NAMALWA (cell line): ENCODE results near the gene TAF4.
"Not testable (repeated sequence)": the region's sequence is repeated elsewhere in the genome, so short reads cannot be mapped to it uniquely, and the experiment has no call there.

Source experiments
- DNase-seq: peaks from one replicate; pipeline ENCODE4 v3.0.0-alpha.2; 2015; ENCODE audit warnings: low spot score

The TAF4 gene

DNA sequence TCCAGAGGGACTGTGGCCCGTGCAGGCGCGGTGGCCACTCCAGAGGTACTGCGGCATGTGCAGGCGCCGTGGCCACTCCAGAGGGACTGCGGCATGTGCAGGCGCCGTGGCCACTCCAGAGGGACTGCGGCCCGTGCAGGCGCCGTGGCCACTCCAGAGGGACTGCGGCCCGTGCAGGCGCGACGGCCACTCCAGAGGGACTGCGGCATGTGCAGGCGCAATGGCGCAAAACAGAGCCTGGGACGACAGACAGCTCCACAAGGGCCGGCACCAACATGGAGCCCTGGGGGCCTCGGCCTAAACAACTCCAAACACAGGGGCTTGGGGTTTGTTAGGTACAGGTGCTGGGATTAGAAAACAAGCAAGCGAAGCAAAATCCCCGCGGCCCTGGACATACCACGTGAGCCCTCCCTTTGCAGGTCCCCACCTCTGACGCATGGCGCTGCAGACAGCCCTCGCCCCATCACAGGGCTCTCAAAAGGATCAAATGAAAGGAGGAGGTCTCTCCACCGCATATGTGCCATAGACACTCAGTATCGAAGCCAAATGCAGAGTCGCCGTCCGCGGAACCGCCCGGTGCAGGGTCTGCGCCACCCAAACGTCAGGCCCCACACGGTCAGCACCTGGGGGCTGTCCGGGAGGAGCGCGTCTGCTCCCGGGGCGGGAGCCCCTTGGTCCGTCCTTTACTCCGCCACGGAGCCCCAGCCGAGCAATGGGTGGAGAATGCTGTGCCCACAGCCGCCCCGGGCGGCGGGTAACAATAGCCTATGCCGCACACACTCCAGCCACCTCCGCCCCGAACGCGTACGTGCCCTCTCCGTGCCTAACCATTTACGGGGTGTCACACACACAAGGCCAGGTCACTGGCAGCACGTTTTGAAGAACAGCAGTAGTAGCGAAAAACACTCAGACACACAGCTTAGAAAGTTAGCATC, 85.7 kb downstream of the TAF4 start:
- no peak for DNase-seq

DNA sequence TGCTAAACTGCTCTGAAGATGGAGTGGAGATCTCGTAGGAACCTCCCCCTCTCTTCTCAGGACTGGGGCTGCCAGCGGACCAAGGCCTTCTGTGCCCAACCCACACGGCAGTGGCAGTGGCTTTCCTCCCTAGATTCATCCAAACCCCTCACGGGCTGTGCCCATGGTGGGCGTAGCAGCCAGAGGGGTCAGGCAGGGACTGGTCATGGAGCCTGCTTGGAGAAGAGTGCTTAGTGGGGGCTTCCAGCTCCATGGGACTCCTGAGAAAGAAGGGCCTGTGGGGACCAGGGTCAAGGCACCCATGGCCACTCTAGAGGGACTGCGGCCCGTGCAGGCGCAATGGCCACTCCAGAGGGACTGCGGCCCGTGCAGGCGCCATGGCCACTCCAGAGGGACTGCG, 86.6 kb downstream of the TAF4 start:
- no peak for DNase-seq

DNA sequence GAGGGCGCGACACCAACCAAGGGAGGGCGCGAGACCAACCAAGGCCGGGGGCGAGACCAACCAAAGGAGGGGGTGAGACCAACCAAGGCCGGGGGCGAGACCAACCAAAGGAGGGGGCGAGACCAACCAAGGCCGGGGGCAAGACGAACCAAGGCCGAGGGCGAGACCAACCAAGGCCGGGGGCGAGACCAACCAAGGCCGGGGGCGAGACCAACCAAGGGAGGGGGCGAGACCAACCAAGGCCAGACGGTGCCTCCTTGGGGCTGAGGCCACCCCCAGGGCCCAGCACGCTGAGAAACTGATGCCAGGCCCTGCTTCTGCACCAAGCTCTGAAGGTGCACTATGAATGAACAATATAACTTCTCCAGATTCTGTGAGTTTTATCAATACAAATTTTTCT, 87.2 kb downstream of the TAF4 start:
- no peak for DNase-seq

DNA sequence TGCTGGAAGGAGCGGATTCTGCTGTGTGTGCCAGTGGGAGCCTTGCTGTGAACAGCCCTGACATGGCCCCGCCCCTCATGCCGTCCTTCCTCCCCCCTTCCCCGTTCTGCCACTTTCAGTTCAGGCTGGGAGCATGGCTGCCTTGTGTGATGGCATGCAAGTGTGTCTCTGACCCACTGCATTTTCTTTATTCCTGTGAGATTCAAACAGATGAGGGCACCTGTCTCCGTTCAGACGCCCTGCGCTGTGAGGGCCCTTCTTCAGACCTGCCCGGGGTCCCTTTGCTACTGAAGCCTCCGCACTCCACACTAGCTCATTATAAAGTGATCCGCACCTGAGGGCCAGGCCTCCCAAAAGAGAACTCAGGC, 88.3 kb downstream of the TAF4 start:
- no peak for DNase-seq

DNA sequence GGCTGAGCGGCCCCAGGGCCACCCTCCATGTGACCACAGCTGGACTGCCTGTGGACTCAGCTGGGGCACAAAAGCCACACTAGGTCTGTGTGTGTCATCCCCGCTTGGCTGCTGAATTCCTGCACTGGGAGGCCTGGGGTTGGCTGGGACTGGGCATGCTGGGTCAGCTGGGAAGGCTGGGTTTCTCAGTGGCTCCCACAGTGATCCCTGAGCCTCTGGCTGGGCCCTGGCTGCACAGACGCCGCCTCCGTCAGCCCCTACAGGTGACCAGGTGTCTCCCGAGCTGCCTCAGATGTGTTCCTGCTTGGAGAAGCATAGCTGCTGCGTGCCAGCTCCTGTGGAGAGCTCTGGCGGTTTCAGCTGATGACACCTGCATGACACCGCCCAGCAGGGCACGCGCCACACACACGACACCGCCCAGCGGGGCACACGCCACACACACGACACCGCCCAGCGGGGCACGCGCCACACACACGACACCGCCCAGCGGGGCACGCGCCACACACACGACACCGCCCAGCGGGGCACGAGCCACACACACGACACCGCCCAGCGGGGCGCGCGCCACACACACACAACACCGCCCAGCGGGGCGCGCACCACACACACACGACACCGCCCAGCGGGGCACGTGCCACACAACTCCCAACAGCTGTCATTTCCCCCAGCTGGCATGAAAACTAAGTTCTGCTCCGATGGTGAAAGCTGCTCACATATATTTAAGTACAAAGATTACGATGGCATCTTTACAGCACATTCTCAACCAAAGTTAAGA, 88.8 kb downstream of the TAF4 start:
- DNase-seq: no peak

DNA sequence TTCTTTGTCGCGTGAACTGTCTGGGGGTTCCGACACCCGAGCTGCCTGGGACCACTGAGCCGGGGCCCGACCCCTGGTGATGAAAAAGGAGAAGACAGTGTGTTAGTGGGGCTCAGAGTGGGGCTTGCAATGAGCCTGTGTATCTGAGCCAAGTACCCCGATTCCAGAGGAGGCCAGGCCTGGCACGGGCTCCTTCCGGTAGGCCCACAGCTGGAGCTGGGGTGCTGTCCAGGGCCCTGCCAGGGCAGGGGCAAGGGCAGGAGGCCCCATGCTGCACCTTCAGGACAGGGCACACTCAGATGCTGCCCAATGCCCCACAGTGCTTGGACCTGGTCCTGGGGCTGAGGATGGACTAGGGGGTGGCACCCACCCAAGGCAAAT, 89.4 kb downstream of the TAF4 start:
- no peak for DNase-seq

DNA sequence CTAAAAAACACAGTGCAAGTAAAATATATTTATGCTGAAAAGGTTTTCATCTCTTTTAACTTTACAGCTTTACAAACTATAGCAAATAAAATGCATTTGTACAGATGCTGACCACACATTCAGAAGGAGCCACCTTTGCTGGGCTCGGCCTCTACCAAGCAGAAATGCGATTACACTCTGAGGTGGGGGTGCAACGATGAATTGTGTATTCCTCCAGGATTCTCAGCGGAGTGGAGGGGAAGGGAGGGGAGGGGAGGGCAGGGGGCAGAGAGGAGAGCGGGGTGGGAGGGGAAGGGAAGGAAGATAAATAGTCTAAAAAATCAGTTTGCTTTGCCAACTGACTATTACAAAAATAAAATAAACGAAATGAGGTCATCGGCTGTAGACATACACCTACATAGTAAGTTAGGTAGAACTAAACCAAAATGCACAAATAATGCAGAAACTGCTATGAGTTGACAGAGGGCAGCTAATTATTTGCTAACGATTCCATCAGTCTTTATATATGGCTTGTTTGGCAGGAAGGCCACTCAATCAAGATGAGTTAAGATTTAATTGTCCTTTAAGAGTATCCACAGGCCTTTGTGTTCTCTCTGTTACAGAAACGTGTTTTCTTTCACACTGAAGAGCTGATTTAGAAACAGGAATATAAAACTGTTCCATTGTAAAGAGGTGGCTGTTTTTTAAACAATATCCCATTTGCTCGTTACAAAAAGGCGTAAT, 90.1 kb downstream of the TAF4 start:
- no peak for DNase-seq

DNA sequence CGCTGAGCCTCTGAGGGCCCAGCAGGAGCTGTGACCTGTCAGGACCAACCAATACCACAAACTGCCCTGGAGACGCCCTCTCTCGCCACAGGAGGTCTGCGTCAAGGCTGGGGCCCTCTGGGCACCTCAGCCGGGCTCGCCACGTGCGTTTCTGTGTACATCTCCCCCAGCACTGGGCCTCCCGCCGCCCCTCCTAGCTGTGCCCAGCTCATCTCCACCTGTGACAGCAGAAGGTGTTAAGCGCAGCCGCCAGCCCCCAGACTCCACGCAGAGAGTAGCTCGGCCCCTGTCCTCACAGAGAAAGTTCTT, 91.4 kb downstream of the TAF4 start:
- DNase-seq: no peak

DNA sequence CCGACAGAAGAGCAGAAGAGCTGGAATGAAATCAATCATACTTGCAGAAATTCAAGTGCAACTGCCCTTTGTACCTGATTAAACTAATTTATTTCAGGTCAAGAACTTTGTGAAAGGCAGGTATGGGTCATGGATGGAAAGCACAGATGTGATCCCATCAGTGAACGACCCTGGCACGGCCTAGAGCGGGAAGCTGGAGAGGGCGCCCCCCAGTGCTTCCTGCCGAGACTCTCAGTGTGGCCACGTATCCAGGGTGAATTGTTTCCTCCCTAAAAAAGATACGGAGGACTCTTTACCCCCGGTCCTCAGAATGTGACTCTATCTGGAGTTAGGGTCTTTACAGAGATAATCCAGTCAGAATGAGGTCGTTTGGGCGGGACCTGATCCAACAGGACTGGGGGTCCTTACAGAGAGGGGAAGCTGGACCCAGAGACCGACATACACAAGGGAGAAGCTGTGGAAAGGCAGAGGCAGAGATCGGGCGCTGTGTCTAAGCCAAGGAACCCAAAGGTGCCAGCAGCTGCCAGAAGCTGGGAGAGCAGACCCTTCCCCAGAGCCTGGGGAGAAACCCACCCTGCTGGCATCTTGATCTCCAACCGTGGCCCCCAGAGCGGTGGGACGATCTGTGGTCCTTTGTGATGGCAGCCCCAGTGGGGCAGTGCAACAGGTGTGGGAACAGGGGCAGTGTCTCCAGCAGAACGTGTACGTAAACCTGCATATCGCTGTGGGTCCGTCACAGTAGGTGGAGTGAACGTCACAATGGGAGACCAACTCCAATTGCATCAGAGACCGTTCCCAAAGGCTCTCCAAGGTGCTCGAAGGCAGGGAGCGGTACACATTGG, 91.9 kb downstream of the TAF4 start:
- DNase-seq: no peak

DNA sequence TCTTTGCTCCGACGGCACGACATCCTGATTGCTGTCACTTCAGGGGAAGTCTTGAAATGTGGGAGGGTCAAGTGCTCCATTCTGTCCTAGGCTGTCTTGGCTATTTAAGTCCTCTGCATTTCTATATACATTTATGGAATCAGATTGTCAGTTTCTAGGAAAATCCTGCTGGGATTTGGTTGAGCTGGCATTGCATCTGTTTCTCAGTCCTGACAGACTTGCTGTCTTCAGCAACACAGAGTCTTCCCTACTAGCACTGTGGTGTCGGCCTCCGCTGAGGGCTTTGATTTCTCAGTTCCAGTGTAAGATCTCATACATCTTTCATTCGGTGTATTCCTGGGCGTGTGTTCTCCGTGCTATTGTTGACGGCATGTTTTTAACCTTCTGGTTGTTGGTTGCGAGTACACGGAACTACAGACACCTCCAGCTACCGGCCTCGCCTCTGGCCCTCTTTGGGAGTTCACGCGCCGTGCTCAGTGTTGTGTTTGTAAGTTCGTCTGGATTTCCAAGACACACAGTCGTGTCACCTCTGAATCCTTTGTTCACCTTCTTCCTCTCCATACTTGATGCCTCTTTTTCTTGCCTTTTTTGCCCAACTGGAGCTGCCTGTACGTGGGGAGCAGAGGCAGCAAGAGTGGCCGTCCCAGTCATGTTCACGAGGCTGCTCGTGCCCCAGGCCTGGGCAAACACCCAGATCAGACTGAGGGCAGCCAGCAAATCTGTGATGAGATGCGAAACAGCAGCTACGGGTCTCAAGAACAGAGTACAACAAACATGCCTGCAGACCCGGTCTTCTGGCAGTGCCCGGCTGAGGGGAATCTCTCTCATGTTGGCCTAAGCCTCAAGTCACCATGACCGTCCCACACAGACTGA, 92.8 kb downstream of the TAF4 start:
- no peak for DNase-seq

DNA sequence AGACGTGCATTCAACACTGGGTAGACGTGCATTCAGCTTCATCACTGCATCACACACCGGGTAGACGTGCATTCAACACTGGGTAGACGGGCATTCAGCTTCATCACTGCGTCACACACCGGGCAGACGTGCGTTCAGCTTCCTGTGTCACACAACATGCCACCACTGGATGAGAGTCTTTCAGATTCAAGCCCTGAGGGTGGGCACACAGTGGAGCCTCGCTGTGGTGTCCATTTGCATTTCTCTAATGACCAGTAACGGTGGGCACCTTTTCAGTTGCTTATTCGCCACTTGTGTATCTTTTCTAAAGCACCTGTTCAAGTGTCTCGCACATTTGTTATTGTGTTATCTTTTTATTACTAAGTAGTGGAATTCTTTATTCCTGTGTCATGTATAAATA, 94.1 kb downstream of the TAF4 start:
- not testable (repeated sequence) for DNase-seq

DNA sequence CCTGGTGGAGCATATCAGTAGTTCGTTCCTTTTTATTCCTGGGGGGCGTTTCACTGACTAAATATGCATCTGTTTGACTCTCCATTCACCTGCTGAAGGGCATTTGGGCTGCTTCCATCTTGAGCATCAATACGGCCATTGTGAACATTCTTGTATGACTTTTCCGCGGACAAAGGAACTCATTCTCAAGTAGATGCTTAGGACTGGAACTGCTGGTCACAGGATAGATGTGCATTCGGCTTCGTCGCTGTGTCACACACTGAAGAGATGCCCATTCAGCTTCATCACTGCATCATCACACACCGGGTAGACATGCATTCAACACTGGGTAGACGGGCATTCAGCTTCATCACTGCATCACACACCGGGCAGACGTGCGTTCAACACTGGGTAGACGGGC, 95.3 kb downstream of the TAF4 start:
- no peak for DNase-seq

DNA sequence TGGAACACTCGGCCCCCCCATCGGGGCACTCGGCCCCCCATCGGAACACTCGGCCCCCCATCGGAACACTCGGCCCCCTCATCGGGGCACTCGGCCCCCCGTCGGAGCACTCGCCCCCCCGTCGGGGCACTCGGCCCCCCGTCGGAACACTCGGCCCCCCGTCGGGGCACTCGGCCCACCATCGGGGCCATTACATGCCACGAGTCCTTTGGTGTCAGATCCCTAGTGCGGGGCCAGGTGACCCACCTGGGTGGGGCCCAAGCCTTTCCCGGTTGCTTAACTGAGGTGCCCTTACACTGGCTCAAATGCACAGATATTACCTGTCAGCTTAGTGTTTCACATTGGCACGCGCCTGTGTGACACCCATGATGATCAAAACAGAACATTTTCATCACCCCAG, 95.9 kb downstream of the TAF4 start:
- no peak for DNase-seq

DNA sequence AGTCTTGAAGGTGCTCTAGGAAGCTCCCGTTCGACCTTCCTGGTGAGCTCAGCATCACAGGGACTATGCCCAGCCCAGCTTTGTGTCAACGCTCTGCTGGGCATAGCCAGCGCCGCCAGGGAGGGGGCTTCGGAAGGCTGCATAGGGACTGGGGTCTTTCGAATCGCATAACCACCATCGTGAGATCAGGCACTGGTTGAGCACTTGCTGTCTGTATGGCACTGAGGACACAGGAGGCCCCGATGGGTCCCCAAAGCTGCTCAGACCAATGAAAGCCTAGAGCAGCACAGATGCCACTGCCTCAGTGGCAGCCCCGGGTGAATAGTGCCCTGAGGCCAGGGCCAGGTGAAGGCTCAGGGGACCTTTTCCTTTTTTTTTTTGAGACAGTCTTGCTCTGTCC, 96.7 kb downstream of the TAF4 start:
- no peak for DNase-seq

DNA sequence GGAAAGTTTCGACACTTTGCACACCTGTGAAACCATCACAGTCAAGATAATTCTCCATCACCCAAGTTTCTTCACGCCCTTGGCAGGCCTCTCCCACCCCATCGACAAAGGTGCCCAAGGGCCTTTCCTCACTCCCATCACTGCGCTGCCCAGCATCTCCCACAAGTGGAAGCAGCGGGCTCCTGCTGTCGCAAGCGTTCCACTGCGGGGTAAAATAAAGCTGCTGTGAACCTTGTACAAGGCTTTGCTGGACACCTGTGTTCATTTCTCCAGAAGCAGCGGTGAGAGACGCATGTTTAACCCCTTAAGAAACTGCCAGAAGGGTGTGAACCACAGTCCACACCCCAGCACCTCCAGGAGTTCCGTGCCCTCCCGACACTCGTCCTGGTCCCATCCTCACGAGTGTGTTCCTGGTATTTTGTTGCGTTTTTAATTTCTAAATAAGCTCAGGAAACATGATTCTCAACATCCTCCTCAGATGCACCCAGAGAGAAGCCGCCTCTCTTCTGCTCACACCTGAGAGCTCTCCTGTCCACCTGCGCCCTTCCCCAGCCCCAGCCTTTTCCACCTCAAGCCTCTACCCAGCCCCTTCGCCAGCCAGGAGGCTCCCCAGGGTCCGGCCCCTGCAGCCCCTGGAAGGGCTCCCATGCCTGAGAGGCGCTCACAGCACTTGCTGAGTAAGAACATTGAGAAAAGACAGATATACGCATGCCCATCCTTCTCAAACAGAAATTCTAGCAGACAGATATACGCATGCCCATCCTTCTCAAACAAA, 97.5 kb downstream of the TAF4 start:
- DNase-seq: no peak

DNA sequence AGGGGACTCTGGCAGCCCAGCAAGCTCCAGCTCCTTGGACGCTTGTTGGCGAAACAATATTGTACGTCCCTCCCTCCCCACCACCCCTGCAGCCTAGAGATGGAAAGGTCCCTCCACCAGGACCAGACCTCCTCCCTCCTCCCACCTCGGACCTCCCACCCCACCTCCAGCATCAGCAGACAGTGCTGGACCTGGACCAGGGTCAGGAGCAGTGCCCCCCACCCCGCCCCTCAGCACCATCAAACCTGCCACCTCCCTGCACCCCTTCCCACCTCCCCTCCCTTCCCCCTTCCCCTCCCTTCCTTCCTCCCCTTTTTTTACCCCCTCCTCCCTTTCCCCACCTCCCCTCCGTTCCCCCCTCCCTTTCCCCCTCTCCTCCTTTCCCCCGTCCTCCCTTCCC, 98.4 kb downstream of the TAF4 start:
- no peak for DNase-seq

DNA sequence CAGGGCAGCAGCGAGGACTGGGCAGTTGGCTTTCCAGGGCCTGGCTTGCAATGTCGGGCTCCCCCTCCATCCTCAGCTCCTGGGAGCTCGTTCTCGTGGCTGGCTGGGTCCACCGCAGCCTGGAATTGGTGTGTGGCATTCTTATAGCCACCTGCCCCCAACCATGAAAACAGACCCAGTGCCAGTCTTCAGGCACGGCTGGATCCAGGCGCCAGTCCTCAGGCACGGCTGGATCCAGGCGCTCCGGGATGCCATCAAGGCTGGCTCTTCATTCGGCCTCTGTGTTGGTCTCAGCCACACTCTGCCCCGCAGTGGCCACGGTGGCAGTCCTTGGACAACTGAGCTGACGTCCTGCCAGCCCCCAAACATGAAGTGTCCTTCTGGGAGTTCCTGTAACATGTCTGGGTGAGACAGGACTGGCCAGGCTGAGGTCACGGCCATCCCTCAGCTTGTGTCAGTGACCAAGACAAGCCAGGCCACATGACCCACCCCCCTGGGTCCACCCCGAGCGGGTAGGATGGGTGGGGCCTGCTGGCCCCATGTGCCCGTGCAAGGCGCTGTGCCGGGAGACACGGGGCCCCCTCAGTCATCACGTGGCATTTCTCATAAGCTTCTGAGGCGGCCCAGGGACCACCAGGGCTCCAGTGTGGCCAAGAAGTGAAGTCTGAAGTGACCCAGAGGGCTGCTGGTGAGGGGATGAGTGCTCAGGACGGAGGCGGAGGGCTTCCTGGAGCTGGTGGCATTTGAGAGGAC, 99.0 kb downstream of the TAF4 start:
- DNase-seq: no peak

DNA sequence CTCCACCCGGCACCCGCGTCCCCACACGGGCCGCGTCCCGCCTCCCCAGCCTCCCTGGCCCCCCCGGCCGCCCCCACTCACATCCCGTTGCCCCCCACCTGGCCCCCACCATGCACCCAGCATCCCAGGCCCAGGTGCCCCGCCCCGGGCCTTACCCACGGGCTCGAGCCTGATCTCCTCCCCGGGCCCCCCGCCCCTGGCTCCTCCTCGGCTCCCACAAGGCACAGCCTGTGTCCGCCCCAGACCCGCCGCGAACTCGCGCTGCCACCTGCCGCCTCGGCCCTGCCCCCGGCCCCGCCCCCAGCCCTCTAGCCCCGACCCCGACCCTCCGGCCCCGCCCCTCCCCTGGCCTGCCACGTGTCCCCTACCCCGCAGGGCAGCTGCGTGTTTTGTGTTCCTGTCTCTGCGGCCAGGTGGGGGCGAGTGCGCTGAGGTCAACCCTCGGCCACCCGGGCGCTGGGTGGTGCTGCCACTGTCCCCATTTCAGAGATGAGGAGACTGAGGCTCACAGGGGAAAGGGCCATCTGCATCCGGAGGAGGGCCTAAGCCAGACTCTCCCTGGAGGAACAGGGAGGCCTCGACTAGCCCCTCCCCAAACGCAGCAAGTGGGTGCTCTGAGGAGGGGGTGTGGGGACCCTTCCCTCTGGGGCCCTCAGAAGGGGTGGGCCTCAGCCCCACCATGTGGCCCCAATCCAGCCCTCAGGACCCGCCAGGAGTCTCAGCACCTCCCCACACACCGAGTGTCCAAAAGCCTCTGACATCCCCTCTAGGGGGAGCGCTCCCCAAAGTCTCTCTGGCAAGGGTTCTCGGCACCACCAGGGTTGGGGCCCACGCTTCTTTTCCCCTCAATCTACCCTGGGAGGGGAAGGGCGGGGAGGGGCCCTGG, 99.8 kb downstream of the TAF4 start:
- DNase-seq: peak; percentile 20
